ENCODE measurements around the gene MRPL27. TPM values are rescaled to one million over a fixed set of nuclear protein-coding genes. Genes with fewer than 3 reads are reported as not detected.
A peak's percentile ranks its signal among the peaks of the same experiment; 100 is the strongest.

The MRPL27 gene
- total and polyA plus RNA-seq, 2 experiments from 2014 or later, result 62.4 to 158 TPM

DNA sequence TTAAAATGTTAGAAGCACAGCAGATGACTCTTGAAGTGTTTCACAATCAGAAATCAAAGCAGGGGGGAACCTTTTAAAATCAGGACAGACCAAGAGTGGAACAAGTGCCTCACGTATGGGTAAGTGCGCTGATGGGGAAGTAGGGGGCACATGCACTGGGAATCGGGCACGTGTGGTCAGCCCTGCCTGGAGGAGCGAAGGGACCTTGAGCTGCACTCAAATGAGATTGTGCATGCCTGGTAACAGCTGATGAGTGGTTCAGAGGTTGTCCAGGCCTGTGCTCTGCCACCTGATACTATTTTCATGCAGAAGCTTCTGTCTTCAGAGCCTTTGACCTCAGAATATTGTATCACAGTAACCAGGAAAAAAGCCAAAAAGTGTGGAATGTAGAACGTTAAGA is 40.8 kb downstream of the MRPL27 start:
- no peaks in the 10 kb centered on the region for H3K27me3 ChIP-seq
- TF ChIP-seq, protein P1, sequence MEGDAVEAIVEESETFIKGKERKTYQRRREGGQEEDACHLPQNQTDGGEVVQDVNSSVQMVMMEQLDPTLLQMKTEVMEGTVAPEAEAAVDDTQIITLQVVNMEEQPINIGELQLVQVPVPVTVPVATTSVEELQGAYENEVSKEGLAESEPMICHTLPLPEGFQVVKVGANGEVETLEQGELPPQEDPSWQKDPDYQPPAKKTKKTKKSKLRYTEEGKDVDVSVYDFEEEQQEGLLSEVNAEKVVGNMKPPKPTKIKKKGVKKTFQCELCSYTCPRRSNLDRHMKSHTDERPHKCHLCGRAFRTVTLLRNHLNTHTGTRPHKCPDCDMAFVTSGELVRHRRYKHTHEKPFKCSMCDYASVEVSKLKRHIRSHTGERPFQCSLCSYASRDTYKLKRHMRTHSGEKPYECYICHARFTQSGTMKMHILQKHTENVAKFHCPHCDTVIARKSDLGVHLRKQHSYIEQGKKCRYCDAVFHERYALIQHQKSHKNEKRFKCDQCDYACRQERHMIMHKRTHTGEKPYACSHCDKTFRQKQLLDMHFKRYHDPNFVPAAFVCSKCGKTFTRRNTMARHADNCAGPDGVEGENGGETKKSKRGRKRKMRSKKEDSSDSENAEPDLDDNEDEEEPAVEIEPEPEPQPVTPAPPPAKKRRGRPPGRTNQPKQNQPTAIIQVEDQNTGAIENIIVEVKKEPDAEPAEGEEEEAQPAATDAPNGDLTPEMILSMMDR (IDR thresholded peaks at IDR 0.05; ENCODE audit: low read depth, low read length), result no peak

DNA sequence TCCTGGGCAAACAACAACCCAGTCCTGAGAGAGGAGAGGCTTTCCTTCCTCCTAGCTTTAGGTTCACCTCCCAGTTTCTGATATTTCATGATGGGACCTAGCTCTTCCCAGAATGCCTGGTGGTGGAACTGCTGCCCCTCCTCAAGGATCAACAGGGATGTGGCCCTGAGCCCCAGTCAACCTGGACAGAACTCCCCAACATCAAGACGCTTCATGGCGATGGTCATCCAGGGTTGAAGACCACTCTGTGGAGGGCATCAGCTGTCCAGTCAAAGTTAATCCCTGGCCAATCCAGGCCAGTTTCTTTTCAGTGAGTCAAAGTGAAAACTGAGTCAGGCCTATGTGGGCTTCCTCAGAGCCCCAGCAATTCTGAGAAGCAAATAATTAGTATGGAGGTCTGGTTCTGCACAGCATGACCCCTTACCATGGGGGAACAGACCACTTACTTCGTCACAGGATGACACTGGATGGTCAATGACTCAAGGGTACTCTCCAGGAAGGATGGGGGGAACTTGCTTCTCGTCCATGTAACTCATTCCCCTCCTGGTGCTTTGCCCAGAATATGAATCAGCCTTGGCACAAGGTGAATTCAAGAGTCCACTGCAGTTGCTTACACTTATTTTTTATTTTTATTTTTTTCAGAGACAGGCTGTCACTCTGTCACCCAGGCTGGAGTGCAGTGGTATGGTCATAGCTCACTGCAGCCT is 41.7 kb downstream of the MRPL27 start:
- H3K4me3 ChIP-seq, result no peak overlapping the region
- DNase-seq (ENCODE audit: low read depth in 1 of 2, low spot score in 1 of 2), result peak in 1 of 2 donors; percentile 80

More for the DNA sequence above, 40.8 kb downstream of the MRPL27 start:
- H3K4me3 ChIP-seq, result no peak overlapping the region
- peak overlapping the region; percentile 85 for H3K27ac ChIP-seq
- H3K36me3 ChIP-seq, result no peaks in the 10 kb centered on the region
- H3K9me3 ChIP-seq (ENCODE audit: low read depth), result no peaks in the 10 kb centered on the region
- DNase-seq (ENCODE audit: low read depth in 1 of 2, low spot score in 1 of 2), result peak in 1 of 2 donors; percentile 76
- peaks cover 6% of the 10 kb centered on the region for H3K4me1 ChIP-seq (ENCODE audit: low read depth)

DNA sequence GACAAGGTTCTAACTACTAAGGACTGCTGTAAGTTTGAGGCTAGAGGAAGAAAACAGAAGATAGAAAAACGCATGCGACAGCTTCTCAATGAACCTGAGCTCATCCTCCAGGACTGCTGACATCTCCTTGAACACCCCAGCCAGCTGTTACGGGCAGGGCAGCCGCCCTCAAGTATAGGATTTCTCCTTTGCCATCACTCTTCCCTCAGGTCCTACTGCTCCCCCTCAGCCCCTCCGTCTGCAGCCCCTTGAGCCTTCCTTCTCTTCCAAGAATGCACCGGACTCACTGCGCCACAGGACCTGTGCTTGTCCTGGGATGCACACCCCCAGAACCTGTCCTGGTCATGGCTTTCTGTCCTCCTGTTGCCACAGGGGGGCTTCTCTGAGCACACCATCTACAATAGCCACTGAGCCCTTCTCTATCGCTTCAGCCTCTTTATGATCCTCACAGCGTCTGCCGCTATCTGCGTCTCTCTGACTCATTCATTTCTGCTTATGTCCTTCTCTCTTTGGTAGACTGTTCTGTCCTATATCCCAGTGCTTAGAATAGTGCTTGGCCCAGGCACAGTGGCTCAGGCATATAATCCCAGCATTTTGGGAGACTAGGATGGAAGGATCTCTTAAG is 42.7 kb downstream of the MRPL27 start:
- no peak for DNase-seq (ENCODE audit: low read depth in 1 of 2, low spot score in 1 of 2)
- no peak overlapping the region for H3K27ac ChIP-seq
- TF ChIP-seq, protein P1 (IDR thresholded peaks at IDR 0.05; ENCODE audit: low read depth, low read length), result no peak
- no peaks in the 10 kb centered on the region for H3K27me3 ChIP-seq
- no peak overlapping the region for H3K4me3 ChIP-seq
- no peaks in the 10 kb centered on the region for H3K9me3 ChIP-seq (ENCODE audit: low read depth)
- peaks cover 6% of the 10 kb centered on the region for H3K4me1 ChIP-seq (ENCODE audit: low read depth)
- H3K36me3 ChIP-seq, result no peaks in the 10 kb centered on the region

More for the DNA sequence above, 41.7 kb downstream of the MRPL27 start:
- Histone ChIP-seq H3K27ac (peak overlapping the region; percentile 85), H3K9me3 (ENCODE audit: low read depth) (no peaks in the 10 kb centered on the region), H3K36me3 (no peaks in the 10 kb centered on the region), H3K27me3 (no peaks in the 10 kb centered on the region), H3K4me1 (ENCODE audit: low read depth) (peaks cover 6% of the 10 kb centered on the region)
- TF ChIP-seq, protein P1 (IDR thresholded peaks at IDR 0.05; ENCODE audit: low read depth, low read length), result no peak

DNA sequence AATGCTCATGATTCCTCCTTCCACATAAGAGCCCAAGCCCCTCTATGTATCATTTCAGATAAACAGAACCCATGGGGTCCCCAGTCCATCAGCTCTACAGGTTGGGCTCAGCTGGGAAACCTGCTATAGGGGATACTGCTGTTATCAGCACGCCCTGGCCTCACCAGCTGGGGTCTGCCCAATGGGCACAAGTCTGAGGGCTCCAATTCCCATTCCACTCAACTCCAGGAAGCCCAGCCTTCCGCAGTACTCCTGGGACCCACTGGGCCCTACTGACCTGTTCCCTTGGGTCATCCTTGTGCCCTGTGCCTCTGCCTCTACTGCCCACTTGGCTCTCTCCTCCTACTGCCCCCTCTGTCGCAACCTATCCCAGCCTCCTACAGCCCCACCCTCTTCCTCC is 43.3 kb downstream of the MRPL27 start:
- no peak for DNase-seq (ENCODE audit: low read depth in 1 of 2, low spot score in 1 of 2)
- H3K27me3 ChIP-seq, result no peaks in the 10 kb centered on the region
- H3K4me3 ChIP-seq, result no peak overlapping the region
- H3K9me3 ChIP-seq (ENCODE audit: low read depth), result no peaks in the 10 kb centered on the region
- H3K27ac ChIP-seq, result no peak overlapping the region
- no peaks in the 10 kb centered on the region for H3K36me3 ChIP-seq
- TF ChIP-seq, protein P1 (IDR thresholded peaks at IDR 0.05; ENCODE audit: low read depth, low read length), result no peak
- H3K4me1 ChIP-seq (ENCODE audit: low read depth), result peaks cover 6% of the 10 kb centered on the region

DNA sequence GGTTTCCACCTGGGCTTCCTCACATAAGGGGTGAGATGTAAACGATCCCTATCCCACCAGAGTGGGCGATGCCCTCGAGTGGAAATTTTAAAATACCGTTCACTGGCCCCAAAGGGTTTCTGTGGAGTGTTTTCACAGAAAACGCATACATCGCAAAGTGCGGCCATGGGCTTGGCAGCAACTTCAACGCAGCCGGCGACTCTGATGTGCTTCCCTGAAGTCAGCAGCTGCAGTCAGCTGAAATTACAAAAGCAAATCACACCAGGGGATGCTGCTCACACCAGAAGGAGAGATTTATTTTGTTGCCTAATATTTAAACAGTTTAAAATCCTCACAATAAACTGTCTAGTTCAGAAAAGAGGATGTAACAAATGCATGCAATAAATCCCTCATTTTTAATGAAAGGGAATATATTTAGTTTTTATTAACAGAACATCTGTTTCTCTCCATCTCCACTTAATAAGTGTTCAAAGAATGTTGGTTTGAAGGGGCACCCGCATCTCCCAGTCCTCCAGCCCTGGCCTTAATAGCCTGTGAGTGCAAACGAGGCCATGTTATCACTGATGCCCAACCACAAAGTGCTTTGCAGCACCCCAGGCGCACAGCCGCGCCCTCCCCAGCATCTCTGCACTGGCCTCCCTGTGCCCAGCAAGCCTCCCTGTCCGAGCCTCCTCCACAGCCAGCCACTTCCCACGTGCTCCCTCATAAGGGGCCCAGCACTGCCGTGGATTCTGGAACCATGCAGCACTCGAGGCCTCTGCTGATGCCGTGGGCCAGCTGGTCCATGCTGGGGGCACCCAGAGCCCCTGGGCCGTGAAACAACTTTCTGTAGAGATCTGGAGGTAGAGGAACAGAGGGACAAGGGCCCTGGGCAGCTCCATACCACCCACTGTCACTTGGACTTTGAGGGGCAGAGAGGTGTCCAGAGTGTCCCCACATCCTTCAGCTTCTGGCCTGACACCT is 44.3 kb downstream of the MRPL27 start:
- Histone ChIP-seq H3K4me3 (no peak overlapping the region), H3K27me3 (no peaks in the 10 kb centered on the region), H3K36me3 (no peaks in the 10 kb centered on the region), H3K4me1 (ENCODE audit: low read depth) (peaks cover 6% of the 10 kb centered on the region), H3K27ac (no peak overlapping the region), H3K9me3 (ENCODE audit: low read depth) (no peaks in the 10 kb centered on the region)
- no peak for DNase-seq (ENCODE audit: low read depth in 1 of 2, low spot score in 1 of 2)
- TF ChIP-seq, protein P1 (IDR thresholded peaks at IDR 0.05; ENCODE audit: low read depth, low read length), result no peak

Measured in cardiac muscle cell (in vitro differentiated cells and primary cell).